Heart left ventricle (tissue), 13 donors: ENCODE data around the gene BCAR3.
A peak's percentile ranks its signal among the peaks of the same experiment; 100 is the strongest.

Experiments
- CTCF ChIP-seq, 12 donors: fragments of 200-600 bp; sonication (generic) in 4 of 12; IDR thresholded peaks; one replicate each; pipeline versions ENCODE4 v1.5.0 to v1.8.0; 2018 to 2022; ENCODE audit warnings: antibody characterized with exemption in 12 of 12, mild to moderate bottlenecking in 5 of 12
- POLR2A ChIP-seq, 2 donors: fragments of 450-650 bp; IDR thresholded peaks; one replicate each; pipeline ENCODE4 v1.6.1; 2017; ENCODE audit warnings: antibody characterized with exemption in 2 of 2, mild to moderate bottlenecking in 2 of 2, moderate library complexity in 2 of 2
- donor health status: ischemic (EF 13 %, LVEDD 7.1; RV severe dilation, severe dysfunction).
- donor health status: DM: no; HTN: yes; CAD: no.
- donor health status: DM: no; HTN: no; CAD: no.
- donor health status: ischemic (EF 25% LVEDD 6.9; RV normal size, moderate dysfunction).
- donor health status: ischemic (EF 25% LVEDD 5.7; RV mildly dilated, moderate dysfunction).
- donor health status: ischemic (EF 35%, LVEDD 5.7; RV mildly dilated, moderate dysfunction).
- donor health status: nonischemic (EF 11% LVEDD 7.7; RV severe dilation, severe dysfunction).
- donor health status: DM: yes; HTN: yes; CAD: no.
- donor health status: PGD.
- donor health status: ischemic (EF 29% LVEDD 5.4; RV normal size, mild dysfunction).
- donor health status: nonischemic (EF 23%, LVEDD 6.1; RV moderate dilation, normal function).

GRCh38 chr1:93681101-93681988 is at the start of gene BCAR3:
- TF ChIP-seq CTCF (IDR thresholded peaks at IDR 0.05): peak in 9 of 12 donors; percentile 14 to 59 (median 42)
- TF ChIP-seq POLR2A (IDR thresholded peaks at IDR 0.05): peak in 1 of 2 donors; percentile 79
